DMS 273 treated with DMSO at 0.1 percent for 48 hours (cell line): ENCODE data around the gene COL16A1.
A peak's percentile ranks its signal among the peaks of the same experiment; 100 is the strongest.

Experiments used
- DNase-seq: peaks from one replicate; lab custom pipeline; 2025; lab: John Stamatoyannopoulos, UW

COL16A1 gene

GRCh38 chr1:31683997-31684396, 19.8 kb downstream of the COL16A1 start:
- no peak for DNase-seq

GRCh38 chr1:31681415-31681814, 22.4 kb downstream of the COL16A1 start:
- DNase-seq, result no peak

- no peak for DNase-seq
Measured at GRCh38 chr1:31679676-31680230, 24.1 kb downstream of the COL16A1 start.

GRCh38 chr1:31679091-31679490, 24.7 kb downstream of the COL16A1 start:
- no peak for DNase-seq

GRCh38 chr1:31678681-31679080, 25.1 kb downstream of the COL16A1 start:
- no peak for DNase-seq

- DNase-seq, result no peak
Measured at GRCh38 chr1:31677949-31678348, 25.9 kb downstream of the COL16A1 start.

- no peak for DNase-seq
Measured at GRCh38 chr1:31677401-31677800, 26.4 kb downstream of the COL16A1 start.

GRCh38 chr1:31675756-31676155, 28.1 kb downstream of the COL16A1 start:
- no peak for DNase-seq

GRCh38 chr1:31675161-31675560, 28.7 kb downstream of the COL16A1 start:
- DNase-seq, result no peak

- peak; percentile 58 for DNase-seq
Measured at GRCh38 chr1:31674626-31675025, 29.2 kb downstream of the COL16A1 start.

- no peak for DNase-seq
Measured at GRCh38 chr1:31673433-31673832, 30.4 kb downstream of the COL16A1 start.

- DNase-seq, result peak; percentile 91
Measured at GRCh38 chr1:31672986-31673385, 30.8 kb downstream of the COL16A1 start.

GRCh38 chr1:31671561-31672201, 32.1 kb downstream of the COL16A1 start:
- DNase-seq, result no peak

- no peak for DNase-seq
Measured at GRCh38 chr1:31671147-31671546, 32.7 kb downstream of the COL16A1 start.

GRCh38 chr1:31670593-31670964, 33.2 kb downstream of the COL16A1 start:
- DNase-seq, result no peak

GRCh38 chr1:31669786-31670592, 33.8 kb downstream of the COL16A1 start:
- peak; percentile 92 for DNase-seq

- peak; percentile 78 for DNase-seq
Measured at GRCh38 chr1:31669433-31669785, 34.4 kb downstream of the COL16A1 start.

GRCh38 chr1:31668303-31668883, 35.4 kb downstream of the COL16A1 start:
- no peak for DNase-seq

- DNase-seq, result no peak
Measured at GRCh38 chr1:31667065-31667785, 36.6 kb downstream of the COL16A1 start.

- no peak for DNase-seq
Measured at GRCh38 chr1:31666263-31666963, 37.4 kb downstream of the COL16A1 start.

GRCh38 chr1:31665234-31665878, 38.5 kb downstream of the COL16A1 start:
- no peak for DNase-seq
